ENCODE measurements around the gene TTLL8.

TTLL8 gene

GRCh38 chr22:50060441-50061140 lies 2.5 kb upstream of the TTLL8 start:
- DNase-seq: no peak

GRCh38 chr22:50059881-50060262 lies 1.8 kb upstream of the TTLL8 start:
- DNase-seq: no peak

- no peak for DNase-seq
These were observed 1.1 kb upstream of the TTLL8 start for GRCh38 chr22:50058906-50059880.

GRCh38 chr22:50057278-50058060 lies 629 bp downstream of the TTLL8 start:
- no peak for DNase-seq

DNA sequence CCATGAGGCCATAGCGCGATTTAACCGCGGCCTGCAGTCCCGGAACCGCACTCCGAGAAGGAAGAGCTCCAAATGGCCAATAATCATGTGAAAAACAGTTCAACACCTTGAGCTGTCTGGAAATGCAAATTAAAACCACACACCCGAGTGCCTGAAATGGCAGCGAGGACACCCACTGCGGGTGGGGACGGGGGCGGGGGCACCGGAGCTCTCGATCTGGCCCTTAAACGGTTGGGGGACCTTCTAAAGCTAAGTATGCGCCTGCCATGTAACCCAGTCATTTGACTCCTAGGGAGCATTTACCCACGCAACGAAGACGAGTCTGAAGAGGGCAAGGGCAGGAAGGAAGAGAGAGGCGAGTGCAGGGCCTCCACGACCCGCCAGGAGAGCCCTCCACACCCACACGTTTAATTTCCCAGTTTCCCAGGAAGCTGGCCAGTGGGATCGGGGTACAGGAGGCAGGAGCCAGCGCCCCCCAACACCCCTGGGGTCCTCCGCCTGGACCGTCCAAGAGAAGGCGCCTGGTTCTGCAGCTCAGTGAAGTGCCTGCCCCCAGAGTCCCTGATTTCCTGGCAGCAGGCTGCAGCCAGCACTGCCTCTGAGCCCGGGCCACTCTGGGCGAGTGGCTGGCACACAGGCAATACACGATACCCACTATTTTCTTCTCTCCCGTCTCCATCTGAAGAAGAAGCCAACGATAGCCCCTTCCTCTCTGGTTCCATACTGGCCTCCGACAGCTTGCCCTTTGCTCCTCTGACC lies 1.7 kb downstream of the TTLL8 start:
- DNase-seq: no peak

GRCh38 chr22:50053861-50054260 lies 4.2 kb downstream of the TTLL8 start:
- DNase-seq: no peak

GRCh38 chr22:50051930-50052329 lies 6.2 kb downstream of the TTLL8 start:
- DNase-seq: no peak

DNA sequence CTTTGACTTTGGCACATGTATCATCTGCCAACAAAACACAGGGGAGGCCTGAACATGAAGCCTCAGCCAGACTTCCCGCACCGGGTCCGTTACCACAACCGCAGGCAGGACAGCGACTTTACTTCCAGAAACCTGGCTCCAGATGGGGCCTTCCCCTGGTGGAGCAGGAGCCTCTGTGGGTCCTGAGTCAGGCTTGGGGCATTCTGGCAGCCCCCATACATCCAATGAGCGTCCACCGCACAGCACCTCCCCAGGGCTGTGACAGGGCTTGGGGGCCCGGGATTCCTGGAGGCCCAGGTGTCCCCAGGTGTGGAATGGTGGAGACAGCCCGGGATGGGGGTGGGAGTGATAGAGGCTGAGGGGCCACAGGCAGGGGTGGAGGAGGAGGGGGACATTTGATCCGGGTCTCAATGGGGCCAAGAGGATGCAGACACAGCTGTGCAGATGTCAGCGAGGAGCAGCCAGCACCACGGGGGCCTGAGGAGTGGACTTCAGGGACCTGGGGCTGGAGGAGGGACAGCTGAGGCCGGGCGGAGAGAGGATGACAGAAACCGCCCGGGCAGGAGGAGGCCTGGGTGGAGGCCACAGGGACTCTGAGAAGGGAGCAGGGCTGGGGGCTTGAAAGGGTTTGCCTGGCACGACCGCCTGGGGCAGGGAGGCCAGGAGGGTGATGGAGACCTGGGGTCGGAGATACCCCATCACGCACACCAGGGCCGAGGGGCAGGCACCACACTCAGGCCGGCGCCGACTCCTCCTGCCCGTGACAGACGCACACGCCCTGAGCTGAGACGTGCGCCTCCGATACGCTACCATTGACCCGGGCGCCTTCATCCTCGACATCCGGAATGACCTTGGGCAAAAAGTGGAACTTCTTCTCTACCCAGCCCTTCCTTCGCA lies 8.6 kb downstream of the TTLL8 start:
- DNase-seq: no peak

DNA sequence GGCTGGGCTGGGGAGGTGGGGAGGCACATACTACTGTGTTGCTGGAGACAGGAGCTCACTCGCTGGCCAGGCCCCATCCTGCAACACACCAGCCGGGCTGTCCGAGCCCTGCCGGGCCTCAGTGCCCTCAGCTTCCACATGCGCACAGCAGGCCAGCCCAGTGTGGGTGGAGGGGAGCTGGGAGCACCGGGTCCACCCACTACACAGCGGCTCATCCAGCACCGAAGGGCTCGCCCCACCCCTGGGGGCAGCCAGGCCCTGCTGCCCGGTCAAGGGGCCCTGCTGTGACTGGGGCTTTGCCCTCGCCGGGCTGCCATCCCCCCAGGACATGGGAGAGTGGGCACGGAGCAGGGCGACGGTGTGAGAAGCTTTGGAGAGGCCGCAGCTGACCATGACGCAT lies 9.3 kb downstream of the TTLL8 start:
- DNase-seq: no peak

DNA sequence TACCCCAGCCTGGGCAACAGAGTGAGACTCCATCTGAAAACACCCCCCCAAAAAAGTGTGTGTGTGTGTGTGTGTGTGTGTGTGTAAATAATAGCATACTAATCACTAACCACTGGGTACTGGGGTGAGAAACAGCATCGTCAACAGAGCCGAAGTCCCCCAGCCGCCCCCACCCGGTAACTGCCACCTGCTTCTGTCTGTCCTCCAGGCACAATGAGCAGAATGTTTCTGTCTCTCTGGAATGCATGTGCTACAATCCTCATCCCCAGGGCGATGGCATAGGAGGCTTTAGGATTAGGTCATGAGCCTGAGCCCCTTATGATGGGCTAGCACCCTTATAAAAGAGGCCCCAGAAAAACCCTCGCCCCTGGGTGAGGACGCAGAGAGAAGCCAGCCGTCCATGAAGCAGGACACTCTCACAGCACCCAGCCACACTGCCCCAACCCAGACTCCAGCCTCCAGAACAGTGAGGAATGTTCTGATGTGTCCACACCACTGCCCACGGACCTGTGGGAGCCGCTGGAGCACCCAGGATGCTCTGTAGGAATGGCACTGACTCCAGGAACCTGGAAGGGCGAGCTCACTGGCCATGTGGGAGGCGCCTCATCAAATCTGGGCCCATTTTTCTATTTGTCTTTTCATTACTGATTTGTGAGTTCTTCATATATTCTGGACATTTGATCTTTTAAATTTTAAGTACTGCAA lies 9.9 kb downstream of the TTLL8 start:
- no peak for DNase-seq

- no peak for DNase-seq
These were observed 10.8 kb downstream of the TTLL8 start for GRCh38 chr22:50047346-50047745.

GRCh38 chr22:50046481-50047245 lies 11.4 kb downstream of the TTLL8 start:
- DNase-seq: no peak

GRCh38 chr22:50046019-50046415 lies 12.1 kb downstream of the TTLL8 start:
- DNase-seq: no peak

GRCh38 chr22:50045211-50046018 lies 12.7 kb downstream of the TTLL8 start:
- DNase-seq: no peak

DNA sequence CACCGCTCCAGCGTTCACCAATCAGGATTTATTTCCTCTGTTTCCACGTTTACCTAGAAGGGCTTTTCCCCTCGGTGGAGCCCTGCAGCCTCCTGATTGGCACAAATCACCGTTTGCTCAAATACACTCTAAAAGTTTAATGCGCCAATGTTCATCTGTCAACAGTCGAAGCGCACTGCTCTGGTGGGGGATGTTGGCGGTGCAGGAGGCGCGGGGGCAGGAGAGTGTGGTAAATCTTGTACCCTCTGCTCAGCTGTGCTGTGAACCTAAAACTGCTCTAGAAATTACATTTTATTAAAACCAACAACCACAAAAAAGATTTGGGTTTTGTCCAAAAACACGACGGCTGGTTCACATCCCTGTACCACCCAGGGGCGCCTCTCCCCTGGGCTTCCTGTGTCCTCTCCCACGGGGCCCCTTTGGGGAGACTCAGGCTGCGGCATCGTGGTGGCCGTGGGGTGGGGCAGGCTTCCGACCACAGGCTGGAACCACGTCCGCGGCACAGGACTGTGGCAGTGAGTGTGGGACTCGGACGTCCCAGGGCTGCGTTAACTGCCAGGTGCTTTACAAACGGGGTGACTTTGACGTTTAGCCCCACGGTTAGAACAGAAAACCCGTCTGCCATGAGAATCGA lies 13.5 kb downstream of the TTLL8 start:
- no peak for DNase-seq

- DNase-seq: no peak
These were observed 16.6 kb downstream of the TTLL8 start for GRCh38 chr22:50041361-50042065.

GRCh38 chr22:50040717-50041116 lies 17.4 kb downstream of the TTLL8 start:
- DNase-seq: no peak

All from activated naive CD4-positive, alpha-beta T cell (primary cell).